HL-60/S4 treated with retinoic acid at 250 ng/mL for 4 days and 3 days (cell line): Measurements from ENCODE around the gene SSB.
"Not testable (repeated sequence)": the region's sequence is repeated elsewhere in the genome, so short reads cannot be mapped to it uniquely, and the experiment has no call there.

ENCODE experiments used
- in situ Hi-C: fragments of 300-500 bp; cut with MboI; formaldehyde crosslinking; loops from 2 replicates; pipeline ENCODE4 v1.7.0; 2022; ENCODE audit warnings: low sequenced_read_pairs

SSB gene

DNA sequence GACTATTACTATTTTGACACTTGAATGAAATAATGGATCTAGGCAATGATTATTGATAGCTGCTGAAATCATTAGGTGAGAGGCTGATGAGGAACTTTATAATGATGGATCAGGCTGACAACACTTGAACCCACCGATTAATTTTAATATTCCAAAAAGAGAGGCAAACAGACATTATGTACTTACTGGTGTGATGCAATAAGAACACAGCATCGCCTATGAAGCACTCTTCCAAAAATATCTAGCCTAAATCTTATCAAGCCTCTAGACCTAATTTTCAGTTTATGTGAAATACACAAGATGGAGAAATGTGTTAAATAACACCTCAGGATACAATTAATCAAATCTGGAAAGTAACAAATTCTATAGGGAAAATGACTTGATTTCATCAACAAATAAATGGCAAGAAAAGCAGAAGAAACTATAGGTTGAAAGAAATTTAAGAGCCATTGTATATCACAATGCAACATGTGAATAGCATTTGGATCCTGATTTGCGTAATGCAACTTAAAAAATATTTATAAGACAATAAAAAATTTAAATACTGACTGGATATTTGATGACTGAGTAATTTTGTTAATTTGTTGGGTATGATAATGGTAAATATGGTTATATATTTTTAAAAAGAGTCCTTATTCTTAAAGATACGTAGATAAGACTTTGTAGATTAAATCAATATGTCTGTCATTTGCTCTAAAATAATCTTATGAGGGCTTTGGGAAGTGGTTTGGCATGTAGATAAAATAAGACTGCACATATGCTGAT, 17.2 kb upstream of the SSB start:
- in situ Hi-C loops = no loop called here

DNA sequence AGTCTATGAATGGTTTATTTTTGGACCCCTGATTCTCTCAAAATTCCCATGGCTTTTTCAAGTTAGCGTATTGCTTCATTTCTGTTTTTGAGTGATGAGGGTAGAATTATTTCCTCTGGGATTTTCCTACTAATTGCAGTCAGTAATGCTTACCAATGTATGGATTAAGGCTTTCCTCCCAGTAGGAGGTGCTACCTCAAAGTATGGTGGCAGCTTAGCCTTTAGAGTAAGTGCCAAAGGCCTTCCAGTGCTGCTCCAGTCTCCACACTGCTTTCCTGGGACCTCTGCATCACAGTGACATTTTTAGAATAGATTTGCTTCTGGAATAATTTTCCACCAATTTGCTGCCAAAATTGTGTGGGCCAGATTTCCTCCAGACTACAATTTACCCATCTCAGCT, 16.2 kb upstream of the SSB start:
- in situ Hi-C loops = no loop called here

DNA sequence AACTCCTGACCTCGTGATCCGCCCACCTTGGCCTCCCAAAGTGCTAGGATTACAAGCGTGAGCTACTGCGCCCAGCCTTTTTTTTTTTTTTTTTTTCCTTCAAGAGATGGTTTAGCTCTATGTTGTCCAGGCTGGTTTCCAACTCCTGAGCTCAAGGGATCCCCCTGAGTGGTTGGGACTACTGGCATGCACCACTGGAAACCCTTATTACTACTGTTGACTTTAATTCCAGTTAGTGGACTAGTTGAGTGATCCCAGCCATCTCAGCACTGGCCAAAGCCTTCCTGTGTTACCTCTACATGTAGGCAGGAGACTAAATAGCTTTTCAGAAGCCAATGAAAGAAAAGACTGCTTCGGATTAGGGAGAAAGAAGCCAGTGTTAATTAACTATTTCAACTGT, 8.1 kb upstream of the SSB start:
- in situ Hi-C loops = no loop called here

DNA sequence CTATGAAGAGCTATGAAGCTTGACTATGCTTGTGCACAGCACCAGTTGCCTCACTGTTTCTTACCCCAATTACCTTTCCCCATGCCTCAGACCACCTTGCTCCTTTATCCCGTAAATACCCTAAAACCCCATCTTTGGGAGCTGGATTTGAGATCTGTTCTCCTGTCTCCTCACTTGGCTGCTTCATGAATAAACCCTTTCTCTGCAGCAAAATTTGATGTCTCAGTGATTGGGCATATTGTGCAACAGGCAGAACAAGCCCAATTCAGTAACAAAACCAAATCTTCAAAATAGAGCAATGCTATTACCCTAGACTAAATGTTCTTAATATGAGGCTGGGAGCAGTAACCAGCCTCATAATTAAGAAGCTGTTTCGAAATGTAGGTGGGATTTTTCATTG, 3.5 kb upstream of the SSB start:
- in situ Hi-C loops = no loop called here

DNA sequence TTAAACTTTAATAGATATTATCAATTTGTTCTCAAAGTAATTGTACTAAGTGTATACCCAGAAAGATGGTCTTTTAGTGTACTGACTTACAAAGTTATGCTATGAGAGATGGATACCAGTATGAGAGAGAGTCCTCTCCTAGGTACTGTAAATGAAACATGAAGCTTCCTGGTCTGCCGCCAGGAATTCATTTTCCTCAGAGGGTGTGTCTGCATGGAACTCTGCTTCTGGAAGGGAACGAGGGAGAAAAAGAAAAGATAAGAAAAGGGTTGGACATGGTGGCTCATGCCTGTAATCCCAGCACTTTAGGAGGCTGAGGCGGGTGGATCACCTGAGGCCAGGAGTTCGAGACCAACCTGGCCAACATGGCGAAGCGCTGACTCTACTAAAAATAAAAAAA, 2.2 kb upstream of the SSB start:
- in situ Hi-C loops = no loop called here

DNA sequence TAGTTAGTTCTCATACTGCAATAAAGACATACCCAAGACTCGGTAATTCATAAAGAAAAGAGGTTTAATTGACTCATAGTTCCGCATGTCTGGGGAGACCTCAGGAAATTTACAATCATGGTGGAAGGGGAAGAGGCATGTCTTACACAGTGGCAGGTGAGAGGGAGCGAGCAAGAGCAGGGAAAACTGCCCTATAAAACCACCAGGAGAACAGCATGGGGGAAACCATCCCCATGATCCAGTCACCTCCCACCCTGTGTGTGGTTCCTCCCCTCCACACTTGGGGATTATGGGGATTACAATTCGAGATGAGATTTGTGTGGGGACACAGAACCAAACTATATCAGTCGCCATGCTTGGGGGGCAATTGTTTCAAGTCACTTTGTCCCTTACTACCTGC, 1.1 kb upstream of the SSB start:
- in situ Hi-C loops = no loop called here

DNA sequence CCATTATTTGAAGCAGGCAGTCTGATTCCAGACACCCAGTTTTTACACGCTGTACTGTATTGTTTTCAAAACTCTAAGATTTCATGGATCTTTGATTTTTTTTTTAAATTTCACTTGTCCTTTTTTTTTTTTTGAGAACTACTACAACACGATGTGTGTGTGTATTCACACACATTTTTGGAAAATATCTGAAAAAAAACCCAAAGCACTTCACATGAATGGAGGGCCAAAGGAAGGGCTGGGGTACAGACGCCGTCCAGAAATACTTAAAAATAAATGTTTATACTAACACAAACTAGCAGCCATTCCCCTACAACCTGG, 314 bp upstream of the SSB start:
- in situ Hi-C loops = no loop called here

DNA sequence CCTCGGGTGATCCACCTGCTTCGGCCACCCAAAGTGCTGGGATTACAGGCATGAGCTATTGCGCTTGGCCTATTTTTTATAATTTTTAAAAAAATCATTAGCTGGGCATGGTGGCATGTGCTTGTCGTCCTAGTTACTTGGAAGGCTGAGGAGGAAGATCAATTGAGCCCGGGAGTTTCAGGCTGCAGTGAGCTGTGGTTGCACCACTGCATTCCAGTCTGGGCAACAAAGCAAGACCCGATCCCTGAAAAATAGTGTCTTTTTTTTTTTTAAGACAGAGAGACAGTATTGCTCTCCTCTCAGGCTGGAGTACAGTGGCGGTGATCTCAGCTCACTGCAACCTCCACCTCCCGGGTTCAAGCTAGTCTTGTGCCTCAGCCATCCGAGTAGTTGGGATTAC, 4.8 kb downstream of the SSB start:
- in situ Hi-C loops = no loop called here

DNA sequence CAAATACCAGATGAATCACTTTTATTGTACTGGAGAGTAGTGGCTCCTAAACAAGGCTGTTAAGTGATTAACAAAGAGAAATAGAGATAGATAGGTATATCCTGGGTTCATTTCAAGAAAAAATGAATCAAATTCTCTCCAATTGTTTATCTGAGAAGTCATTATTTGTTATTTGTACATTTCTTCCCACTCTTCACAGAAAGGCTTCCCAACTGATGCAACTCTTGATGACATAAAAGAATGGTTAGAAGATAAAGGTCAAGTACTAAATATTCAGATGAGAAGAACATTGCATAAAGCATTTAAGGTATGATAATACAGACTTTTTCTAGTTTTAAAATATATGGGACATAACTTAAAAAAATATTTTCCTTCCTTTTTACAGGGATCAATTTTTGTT, 7.9 kb downstream of the SSB start:
- in situ Hi-C loops = no loop called here

DNA sequence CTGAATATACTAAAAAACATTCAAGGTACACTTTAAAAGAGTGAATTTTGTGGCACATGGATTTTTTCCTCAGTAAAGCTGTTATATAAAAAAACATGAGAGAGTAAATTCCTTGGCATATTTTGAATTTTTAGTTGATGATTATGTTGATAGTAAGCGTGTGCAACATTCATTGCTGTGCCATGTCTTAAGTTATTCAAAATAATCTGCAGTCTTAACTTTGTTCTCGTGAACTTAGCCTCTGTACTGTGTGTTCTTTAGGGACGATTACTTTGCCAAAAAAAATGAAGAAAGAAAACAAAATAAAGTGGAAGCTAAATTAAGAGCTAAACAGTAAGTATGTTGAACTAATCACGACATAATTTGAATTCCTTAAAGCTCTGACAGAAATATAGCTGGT, 9.6 kb downstream of the SSB start:
- in situ Hi-C loops = no loop called here

DNA sequence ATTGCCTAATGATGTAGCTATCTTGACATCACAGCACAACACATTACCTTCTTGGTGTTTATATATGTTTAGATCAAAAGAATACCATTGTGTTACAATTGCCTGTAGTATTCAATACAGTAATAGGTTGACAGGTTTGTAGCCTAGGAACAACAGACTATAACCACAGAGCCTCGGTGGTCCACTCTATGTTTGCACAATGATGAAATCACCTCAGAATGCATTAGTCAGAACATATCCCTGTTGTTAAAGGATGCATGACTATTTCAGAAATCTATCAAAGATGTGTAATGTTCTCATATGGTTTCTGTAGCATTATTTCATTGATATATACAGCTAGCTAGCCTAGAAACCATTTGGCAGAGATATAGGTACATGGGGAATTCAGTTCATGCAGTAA, 17.2 kb downstream of the SSB start:
- in situ Hi-C loops = no loop called here

DNA sequence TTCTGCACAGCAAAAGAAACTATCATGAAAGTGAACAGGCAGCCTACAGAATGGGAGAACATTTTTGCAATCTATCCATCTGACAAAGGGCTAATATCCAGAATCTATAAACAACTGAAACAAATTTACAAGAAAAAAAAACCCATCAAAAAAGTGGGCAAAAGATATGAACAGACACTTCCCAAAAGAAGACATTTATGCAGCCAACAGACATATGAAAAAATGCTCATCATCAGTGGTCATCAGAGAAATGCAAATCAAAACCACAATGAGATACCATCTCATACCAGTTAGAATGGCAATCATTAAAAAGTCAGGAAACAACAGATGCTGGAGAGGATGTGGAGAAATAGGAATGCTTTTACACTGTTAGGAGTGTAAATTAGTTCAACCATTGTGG, 18.3 kb downstream of the SSB start:
- in situ Hi-C loops = not testable (repeated sequence)

DNA sequence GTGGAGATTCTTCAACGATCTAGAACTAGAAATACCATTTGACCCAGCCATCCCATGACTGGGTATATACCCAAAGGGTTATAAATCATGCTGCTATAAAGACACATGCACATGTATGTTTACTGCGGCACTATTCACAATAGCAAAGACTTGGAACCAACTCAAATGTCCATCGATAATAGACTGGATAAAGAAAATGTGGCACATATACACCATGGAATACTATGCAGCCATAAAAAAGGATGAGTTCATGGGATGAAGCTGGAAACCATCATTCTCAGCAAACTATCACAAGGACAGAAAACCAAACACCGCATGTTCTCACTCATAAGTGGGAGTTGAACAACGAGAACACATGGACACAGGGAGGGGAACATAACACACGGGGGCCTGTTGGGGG, 18.7 kb downstream of the SSB start:
- in situ Hi-C loops = not testable (repeated sequence)

DNA sequence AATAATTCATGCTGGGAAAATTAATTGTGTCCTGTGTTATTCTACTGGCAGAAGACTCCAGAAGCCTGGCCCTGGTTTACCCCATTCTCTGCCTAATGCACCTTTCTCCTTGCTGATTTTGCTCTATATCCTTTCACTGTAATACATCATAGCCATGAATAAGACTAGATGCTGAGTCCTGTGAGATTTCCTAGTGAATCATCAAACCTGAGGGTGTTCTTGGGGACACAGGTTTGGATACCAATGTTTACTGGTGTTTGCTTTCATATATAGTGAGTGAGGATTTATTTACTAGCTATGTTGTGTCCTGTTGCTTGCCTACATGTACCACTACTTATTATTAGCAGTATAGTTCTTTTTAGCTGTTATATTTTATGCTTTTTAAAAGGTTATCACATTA, 19.6 kb downstream of the SSB start:
- in situ Hi-C loops = no loop called here

DNA sequence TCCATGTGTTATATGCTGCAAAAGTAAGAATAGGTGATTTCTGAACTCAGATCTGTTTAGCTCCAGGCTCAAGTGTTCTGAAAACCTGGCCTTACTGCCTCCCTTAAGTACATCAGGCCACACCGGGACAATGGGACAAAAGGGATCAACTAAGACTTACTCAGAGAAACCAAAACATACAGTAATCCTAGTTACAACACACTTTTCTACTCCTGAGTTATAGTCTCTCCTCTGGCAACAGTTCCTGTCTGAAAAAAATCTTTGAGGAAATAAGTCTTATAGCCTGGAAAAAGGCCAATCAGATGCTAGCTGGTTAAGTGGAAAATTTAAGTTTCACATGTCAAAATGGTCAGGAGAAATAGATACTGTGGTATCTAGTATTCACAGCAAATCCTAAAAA, 20.4 kb downstream of the SSB start:
- in situ Hi-C loops = no loop called here

DNA sequence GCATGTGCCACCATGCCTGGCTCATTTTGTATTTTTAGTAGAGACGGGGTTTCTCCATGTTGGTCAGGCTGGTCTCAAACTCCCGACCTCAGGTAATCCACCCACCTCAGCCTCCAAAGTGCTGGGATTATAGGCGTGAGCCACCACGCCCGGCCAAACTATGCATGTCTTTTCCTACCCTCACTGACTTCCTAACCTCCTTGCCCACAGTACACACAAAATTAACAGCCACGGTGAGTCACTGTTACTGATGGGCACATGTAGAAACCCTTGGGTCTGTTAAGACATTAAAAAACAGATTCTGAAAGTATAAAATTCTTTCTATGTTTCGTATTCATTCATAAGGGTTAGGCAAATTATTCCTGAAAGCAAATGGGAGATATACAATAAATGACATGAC, 21.4 kb downstream of the SSB start:
- in situ Hi-C loops = not testable (repeated sequence)

DNA sequence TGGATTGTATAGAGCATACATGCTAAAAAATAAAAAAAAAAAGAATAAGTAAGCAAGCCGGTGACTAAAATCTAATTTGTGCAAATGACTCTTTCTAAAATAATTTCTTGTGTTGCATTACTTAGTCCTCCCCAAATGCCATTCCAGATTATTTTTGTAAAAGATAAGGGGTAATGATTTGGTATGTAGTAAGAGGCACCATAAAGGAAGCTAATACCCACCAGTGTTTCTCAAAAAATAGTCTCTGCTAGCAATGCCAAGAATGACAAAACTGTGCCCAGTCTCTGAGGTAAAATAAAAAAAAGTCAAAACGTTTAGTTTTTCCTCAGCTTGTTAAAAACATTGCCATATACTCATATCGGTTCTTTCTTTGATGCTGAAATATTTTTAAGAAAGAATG, 23.4 kb downstream of the SSB start:
- in situ Hi-C loops = no loop called here

DNA sequence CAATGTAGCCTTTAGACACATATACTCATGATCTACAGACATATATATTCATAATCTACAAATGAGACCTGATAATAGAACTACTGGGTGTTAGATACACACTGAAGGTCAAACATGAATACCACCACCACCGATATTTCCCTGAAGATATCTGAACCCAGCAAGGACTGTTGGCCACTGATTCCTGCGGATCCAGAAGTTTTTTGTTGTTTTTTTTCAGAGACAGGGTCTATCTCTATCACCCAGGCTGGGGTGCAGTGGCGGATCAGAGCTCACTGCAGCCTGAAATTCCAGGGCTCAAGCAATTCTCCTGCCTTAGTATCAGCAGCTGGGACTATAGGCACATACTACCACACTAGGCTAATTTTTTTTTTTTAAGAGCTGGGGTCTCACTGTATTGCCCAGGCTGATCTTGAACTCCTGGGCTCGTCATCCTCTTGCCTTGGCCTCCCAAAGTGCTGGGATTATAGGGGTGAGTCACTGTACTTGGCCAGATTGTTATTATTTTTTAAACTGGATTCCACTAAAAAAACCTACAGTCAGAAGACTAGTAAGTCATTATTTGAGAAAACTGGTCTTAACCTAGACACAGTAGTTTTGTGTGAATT, 24.2 kb downstream of the SSB start:
- in situ Hi-C loops = no loop called here

DNA sequence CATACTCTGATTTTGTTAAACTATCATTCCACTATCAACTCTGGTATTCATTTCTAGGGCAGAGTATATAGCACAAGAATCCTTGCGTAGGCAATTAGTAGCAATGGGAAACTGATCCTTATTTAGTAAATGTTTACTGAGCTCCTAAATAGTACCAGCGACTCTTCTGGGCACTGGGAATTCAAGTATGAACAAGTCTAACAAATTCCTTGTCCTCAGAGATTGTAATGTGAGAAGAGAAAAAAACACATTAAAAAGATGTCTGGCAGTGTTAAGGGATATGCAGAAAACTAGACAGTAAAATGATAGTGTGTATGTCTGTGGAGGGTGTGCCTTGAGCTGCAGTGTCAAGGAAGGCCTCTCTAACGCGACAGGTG, 25.3 kb downstream of the SSB start:
- in situ Hi-C loops = no loop called here

DNA sequence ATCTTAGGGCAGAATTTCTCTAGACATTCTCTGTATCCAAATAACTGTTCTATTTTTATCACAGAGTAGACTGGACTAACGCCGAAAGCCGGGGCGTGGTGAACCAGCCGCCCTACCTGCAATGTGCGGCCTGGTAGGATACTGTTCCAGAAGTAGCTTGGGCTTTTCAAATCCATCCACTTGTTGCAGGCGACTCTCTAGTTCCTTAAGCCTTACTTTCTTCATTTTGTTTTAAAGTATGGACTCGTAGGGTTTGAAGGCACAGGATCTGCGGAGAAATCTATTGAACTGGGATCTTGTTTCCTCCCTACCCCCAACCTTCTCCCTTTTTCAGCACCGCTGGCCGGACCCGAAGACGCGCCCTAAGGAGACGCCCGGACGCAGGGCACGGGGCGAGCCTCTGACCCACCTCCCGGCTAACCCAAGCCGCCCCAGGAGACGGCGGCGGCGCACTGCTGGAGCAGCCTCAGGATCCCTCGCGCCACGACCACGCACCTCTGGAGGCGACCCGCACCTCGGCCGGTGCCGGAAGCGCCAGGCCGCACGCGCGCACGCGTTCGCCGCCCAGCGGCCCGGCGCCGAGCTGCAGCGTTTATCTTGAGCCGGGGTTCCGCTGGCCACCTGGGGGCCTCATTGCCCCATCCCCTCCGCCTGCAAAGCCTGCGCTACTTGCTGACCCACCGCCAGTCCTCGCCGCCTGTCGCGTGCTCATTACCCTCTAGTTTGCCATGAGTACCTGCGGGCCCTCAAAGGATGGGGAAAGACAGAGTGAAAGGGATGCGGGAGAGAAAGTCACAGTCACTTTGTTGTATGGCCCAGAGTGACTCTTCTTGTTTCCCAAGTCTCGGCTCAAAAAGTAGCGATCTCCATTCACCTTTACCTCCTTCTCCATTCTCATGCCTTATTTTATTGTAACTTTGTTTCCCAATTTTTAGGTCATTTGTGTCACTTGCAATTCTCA, 26.0 kb downstream of the SSB start, which contains the start of gene METTL5:
Gene METTL5 (minus strand): TSS at position 533 of the 961 bp plus-strand sequence. CDS start 308 bp downstream, at position 225.
- in situ Hi-C loops = no loop called here

DNA sequence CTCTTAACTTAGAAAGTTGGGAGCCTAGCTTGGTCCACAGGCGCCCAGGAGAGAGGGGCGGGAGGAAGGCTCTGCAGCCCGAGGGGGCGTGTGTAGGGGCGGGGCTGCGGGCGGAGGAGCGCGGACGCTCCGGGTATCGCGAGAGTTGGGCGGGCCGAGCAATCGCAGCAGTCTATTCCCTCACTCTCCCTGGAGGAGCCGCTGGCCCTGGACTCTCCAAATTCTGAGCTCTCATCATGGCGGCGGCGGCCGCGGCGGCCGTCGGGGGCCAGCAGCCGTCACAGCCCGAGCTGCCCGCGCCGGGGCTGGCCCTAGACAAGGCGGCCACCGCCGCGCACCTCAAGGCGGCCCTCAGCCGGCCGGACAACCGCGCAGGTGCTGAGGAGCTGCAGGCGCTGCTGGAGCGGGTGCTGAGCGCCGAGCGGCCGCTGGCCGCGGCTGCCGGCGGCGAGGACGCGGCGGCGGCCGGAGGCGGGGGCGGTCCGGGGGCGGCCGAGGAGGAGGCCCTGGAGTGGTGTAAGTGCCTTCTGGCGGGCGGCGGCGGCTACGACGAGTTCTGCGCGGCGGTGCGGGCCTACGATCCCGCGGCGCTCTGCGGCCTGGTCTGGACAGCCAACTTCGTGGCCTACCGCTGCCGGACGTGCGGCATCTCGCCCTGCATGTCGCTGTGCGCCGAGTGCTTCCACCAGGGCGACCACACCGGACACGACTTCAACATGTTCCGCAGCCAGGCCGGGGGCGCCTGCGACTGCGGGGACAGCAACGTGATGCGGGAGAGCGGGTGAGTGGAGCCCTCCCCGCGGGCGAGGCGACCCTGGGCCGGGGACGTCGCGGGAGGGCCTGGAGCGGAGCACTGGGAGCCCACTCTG, 28.8 kb downstream of the SSB start, which contains the start of gene UBR3:
Gene UBR3 (plus strand): TSS at position 183 of the 869 bp plus-strand sequence. CDS start 54 bp downstream, at position 237.
- in situ Hi-C loops = no loop called here
